ENCODE measurements around the gene ELP1.

ELP1 gene

DNA sequence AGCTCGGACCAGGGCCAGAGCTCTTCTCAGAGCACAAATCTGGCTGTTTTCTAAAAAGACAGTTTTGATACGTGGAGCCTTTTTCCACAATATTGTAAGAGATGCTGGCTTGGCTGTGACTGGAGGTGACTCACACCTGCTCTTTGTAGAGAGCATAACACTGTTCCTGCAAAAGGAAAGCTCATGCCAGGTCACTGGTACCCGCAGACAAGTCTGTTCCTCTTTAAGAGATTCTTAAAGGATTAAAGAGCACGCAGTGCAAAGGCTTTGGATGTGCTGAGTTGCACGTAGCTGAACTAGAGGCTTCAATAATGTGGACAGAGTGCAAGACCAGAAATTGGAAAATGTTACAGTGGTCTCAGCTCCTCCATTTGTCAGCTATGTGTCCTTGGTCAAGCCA is 97.1 kb downstream of the ELP1 start:
- Histone ChIP-seq H3K9ac (ENCODE audit: low read length) (no peak overlapping the region), H4K20me1 (ENCODE audit: insufficient read depth, low read length) (no peaks in the 10 kb centered on the region), H3K36me3 (replicated peaks; ENCODE audit: insufficient read depth, low read length) (no peaks in the 10 kb centered on the region), H3F3A (ENCODE audit: insufficient read depth, low read length) (no peaks in the 10 kb centered on the region), H3K9me2 (replicated peaks; ENCODE audit: insufficient read depth, low read length) (no peaks in the 10 kb centered on the region), H3K4me2 (ENCODE audit: low read depth, low read length) (no peak overlapping the region), H3K27me3 (replicated peaks; ENCODE audit: insufficient read depth, low read length) (no peaks in the 10 kb centered on the region), H3K9me3 (replicated peaks; ENCODE audit: insufficient read depth, low read length) (no peaks in the 10 kb centered on the region), H3K4me1 (ENCODE audit: low read length) (peaks cover 6% of the 10 kb centered on the region), H3K4me3 (ENCODE audit: low read length) (no peak overlapping the region), H3K27ac (ENCODE audit: low read length) (no peak overlapping the region), H3K79me2 (ENCODE audit: low read length) (no peaks in the 10 kb centered on the region), H2AFZ (ENCODE audit: low read length) (no peak overlapping the region)
- DNase-seq, result no peak
- TF ChIP-seq EZH2 (optimal IDR thresholded peaks at IDR 0.05; ENCODE audit: low read depth, low read length) (no peak), CTCF (IDR thresholded peaks at IDR 0.05; ENCODE audit: low read length) (no peak), EZH2phosphoT487 (IDR thresholded peaks at IDR 0.05; ENCODE audit: low read length) (no peak)

- H3K9me2 ChIP-seq (replicated peaks; ENCODE audit: insufficient read depth, low read length), result no peaks in the 10 kb centered on the region
- no peak overlapping the region for H2AFZ ChIP-seq (ENCODE audit: low read length)
- no peak overlapping the region for H3K27ac ChIP-seq (ENCODE audit: low read length)
- no peaks in the 10 kb centered on the region for H3K9me3 ChIP-seq (replicated peaks; ENCODE audit: insufficient read depth, low read length)
- H3K79me2 ChIP-seq (ENCODE audit: low read length), result no peaks in the 10 kb centered on the region
- TF ChIP-seq EZH2 (optimal IDR thresholded peaks at IDR 0.05; ENCODE audit: low read depth, low read length) (no peak), EZH2phosphoT487 (IDR thresholded peaks at IDR 0.05; ENCODE audit: low read length) (no peak), CTCF (IDR thresholded peaks at IDR 0.05; ENCODE audit: low read length) (no peak)
- H3K9ac ChIP-seq (ENCODE audit: low read length), result no peak overlapping the region
- H3F3A ChIP-seq (ENCODE audit: insufficient read depth, low read length), result no peaks in the 10 kb centered on the region
- H3K4me1 ChIP-seq (ENCODE audit: low read length), result peaks cover 6% of the 10 kb centered on the region
- H3K36me3 ChIP-seq (replicated peaks; ENCODE audit: insufficient read depth, low read length), result no peaks in the 10 kb centered on the region
- H3K4me2 ChIP-seq (ENCODE audit: low read depth, low read length), result no peak overlapping the region
- H3K4me3 ChIP-seq (ENCODE audit: low read length), result no peak overlapping the region
- no peaks in the 10 kb centered on the region for H3K27me3 ChIP-seq (replicated peaks; ENCODE audit: insufficient read depth, low read length)
- no peaks in the 10 kb centered on the region for H4K20me1 ChIP-seq (ENCODE audit: insufficient read depth, low read length)
- DNase-seq, result no peak
Observed at GRCh38 chr9:108836319-108836718, 97.6 kb downstream of the ELP1 start.

DNA sequence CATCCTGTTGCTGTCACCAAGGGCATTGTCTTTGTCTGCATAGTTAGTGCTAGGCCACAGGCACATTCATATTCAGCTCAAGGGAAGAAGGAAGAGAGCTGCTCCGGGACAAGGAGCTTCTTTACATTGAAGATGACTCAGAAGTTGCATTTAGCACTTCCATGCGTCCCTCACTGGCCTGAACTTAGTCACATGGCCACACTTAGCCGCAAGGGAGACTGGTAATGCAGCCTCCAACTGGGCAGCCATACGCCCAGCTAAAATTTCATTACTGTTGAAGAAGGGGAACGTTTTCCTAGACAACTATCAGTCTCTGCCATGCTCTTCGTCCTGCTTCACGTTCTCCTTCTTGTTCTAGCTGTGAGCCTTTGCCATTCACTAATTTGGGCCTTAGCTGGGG is 98.1 kb downstream of the ELP1 start:
- Histone ChIP-seq H3K79me2 (ENCODE audit: low read length) (no peaks in the 10 kb centered on the region), H4K20me1 (ENCODE audit: insufficient read depth, low read length) (no peaks in the 10 kb centered on the region), H3K27me3 (replicated peaks; ENCODE audit: insufficient read depth, low read length) (no peaks in the 10 kb centered on the region), H3K9me2 (replicated peaks; ENCODE audit: insufficient read depth, low read length) (no peaks in the 10 kb centered on the region), H3K4me3 (ENCODE audit: low read length) (no peak overlapping the region), H3K4me1 (ENCODE audit: low read length) (peaks cover 6% of the 10 kb centered on the region), H3F3A (ENCODE audit: insufficient read depth, low read length) (no peaks in the 10 kb centered on the region), H2AFZ (ENCODE audit: low read length) (no peak overlapping the region), H3K27ac (ENCODE audit: low read length) (no peak overlapping the region), H3K4me2 (ENCODE audit: low read depth, low read length) (no peak overlapping the region), H3K9me3 (replicated peaks; ENCODE audit: insufficient read depth, low read length) (no peaks in the 10 kb centered on the region), H3K36me3 (replicated peaks; ENCODE audit: insufficient read depth, low read length) (no peaks in the 10 kb centered on the region), H3K9ac (ENCODE audit: low read length) (no peak overlapping the region)
- no peak for DNase-seq
- TF ChIP-seq CTCF (IDR thresholded peaks at IDR 0.05; ENCODE audit: low read length), result no peak
- TF ChIP-seq EZH2 (optimal IDR thresholded peaks at IDR 0.05; ENCODE audit: low read depth, low read length), result no peak
- no peak for TF ChIP-seq EZH2phosphoT487 (IDR thresholded peaks at IDR 0.05; ENCODE audit: low read length)
